ENCODE results near the gene ZNF74. TPM values are rescaled to one million over a fixed set of nuclear protein-coding genes. Genes with fewer than 3 reads are reported as not detected.

The ZNF74 gene
- total RNA-seq, 1 donor from 2014 or later, result 28.8 TPM

GRCh38 chr22:20400606-20401375 is 6.8 kb downstream of the ZNF74 start:
- Mint-ChIP-seq H3K9me3 (ENCODE audit: unreplicated experiment) (no peaks in the 10 kb centered on the region), H3K4me3 (ENCODE audit: unreplicated experiment) (no peak overlapping the region), H3K36me3 (ENCODE audit: low read depth, unreplicated experiment) (peaks cover 16% of the 10 kb centered on the region), H3K4me1 (ENCODE audit: unreplicated experiment) (peaks cover 11% of the 10 kb centered on the region), H3K27me3 (ENCODE audit: unreplicated experiment) (peaks cover 7% of the 10 kb centered on the region), H3K27ac (ENCODE audit: unreplicated experiment) (no peak overlapping the region)
- no peak for TF ChIP-seq CTCF (IDR thresholded peaks at IDR 0.05; ENCODE audit: unreplicated experiment)
- no peak for DNase-seq (ENCODE audit: low spot score)

- no peak for TF ChIP-seq CTCF (IDR thresholded peaks at IDR 0.05; ENCODE audit: unreplicated experiment)
- H3K27me3 Mint-ChIP-seq (ENCODE audit: unreplicated experiment), result peaks cover 7% of the 10 kb centered on the region
- H3K4me1 Mint-ChIP-seq (ENCODE audit: unreplicated experiment), result peaks cover 5% of the 10 kb centered on the region
- DNase-seq (ENCODE audit: low spot score), result no peak
- no peak overlapping the region for H3K4me3 Mint-ChIP-seq (ENCODE audit: unreplicated experiment)
- H3K36me3 Mint-ChIP-seq (ENCODE audit: low read depth, unreplicated experiment), result peaks cover 18% of the 10 kb centered on the region
- H3K9me3 Mint-ChIP-seq (ENCODE audit: unreplicated experiment), result no peaks in the 10 kb centered on the region
- H3K27ac Mint-ChIP-seq (ENCODE audit: unreplicated experiment), result no peak overlapping the region
Measured at GRCh38 chr22:20401376-20402014, 7.5 kb downstream of the ZNF74 start.

GRCh38 chr22:20402960-20403778 is 9.2 kb downstream of the ZNF74 start:
- Mint-ChIP-seq H3K9me3 (ENCODE audit: unreplicated experiment) (no peaks in the 10 kb centered on the region), H3K36me3 (ENCODE audit: low read depth, unreplicated experiment) (peaks cover 25% of the 10 kb centered on the region), H3K27ac (ENCODE audit: unreplicated experiment) (no peak overlapping the region), H3K4me1 (ENCODE audit: unreplicated experiment) (peaks cover 3% of the 10 kb centered on the region), H3K27me3 (ENCODE audit: unreplicated experiment) (peaks cover 7% of the 10 kb centered on the region), H3K4me3 (ENCODE audit: unreplicated experiment) (peak overlapping the region; percentile 66)
- DNase-seq (ENCODE audit: low spot score), result no peak
- no peak for TF ChIP-seq CTCF (IDR thresholded peaks at IDR 0.05; ENCODE audit: unreplicated experiment)

GRCh38 chr22:20403779-20404140 is 9.8 kb downstream of the ZNF74 start:
- Mint-ChIP-seq H3K4me1 (ENCODE audit: unreplicated experiment) (peaks cover 3% of the 10 kb centered on the region), H3K4me3 (ENCODE audit: unreplicated experiment) (no peak overlapping the region), H3K27ac (ENCODE audit: unreplicated experiment) (no peak overlapping the region), H3K36me3 (ENCODE audit: low read depth, unreplicated experiment) (peaks cover 25% of the 10 kb centered on the region), H3K27me3 (ENCODE audit: unreplicated experiment) (peaks cover 7% of the 10 kb centered on the region), H3K9me3 (ENCODE audit: unreplicated experiment) (no peaks in the 10 kb centered on the region)
- no peak for TF ChIP-seq CTCF (IDR thresholded peaks at IDR 0.05; ENCODE audit: unreplicated experiment)
- no peak for DNase-seq (ENCODE audit: low spot score)

All from endothelial cell (in vitro differentiated cells).